NCI-H2227 (cell line): ENCODE measurements around the gene IMMP2L.

Experiments
- DNase-seq: peaks from one replicate; lab custom pipeline; 2025; ENCODE audit not compliant: unreplicated experiment; lab: John Stamatoyannopoulos, UW

IMMP2L gene

DNA sequence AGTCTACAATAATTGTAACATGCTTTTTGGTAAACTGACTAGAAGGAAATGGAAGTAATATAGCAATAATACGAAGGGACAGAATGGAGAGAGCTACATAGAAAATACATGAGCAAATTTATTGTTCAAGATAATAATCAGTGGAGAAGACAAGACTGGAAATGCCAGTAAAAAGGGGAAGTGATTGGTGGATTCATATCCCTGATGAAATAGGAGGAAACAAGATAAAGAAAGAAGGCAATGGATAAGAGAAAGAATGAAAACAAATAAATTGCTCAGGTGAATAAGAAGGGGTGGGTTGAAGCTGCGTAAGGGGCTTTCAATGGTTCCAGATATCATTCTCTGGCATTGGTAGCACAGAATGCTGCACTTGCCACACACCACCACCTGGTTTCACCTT, 335.5 kb downstream of the IMMP2L start:
- no peak for DNase-seq

GRCh38 chr7:111224354-111225231, 337.7 kb downstream of the IMMP2L start:
- no peak for DNase-seq

GRCh38 chr7:111223802-111224253, 338.5 kb downstream of the IMMP2L start:
- no peak for DNase-seq

- DNase-seq: peak; percentile 52
These were observed 346.7 kb downstream of the IMMP2L start for GRCh38 chr7:111215550-111215949.

- no peak for DNase-seq
These were observed 349.3 kb downstream of the IMMP2L start for GRCh38 chr7:111212857-111213523.

- no peak for DNase-seq
These were observed 351.3 kb downstream of the IMMP2L start for GRCh38 chr7:111210996-111211395.

- DNase-seq: no peak
These were observed 352.2 kb downstream of the IMMP2L start for GRCh38 chr7:111210043-111210442.

DNA sequence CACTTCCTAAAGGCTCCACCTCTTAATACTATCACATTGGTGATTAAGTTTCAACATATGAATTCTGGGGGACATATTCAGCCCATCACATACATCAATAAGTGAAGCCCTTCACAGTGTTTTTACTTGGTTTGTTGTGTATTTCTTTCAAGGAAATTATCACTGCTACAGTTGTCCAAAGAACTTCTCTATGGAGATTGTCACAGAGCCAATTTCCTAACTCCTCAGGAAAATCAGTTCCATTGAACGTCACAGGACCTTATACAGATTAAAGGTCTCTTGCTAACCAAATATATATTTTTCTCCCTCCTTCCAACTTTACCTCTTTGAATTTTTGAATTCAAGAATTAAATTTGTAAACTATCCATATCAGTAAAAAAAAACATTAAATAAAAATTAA, 357.0 kb downstream of the IMMP2L start:
- no peak for DNase-seq

DNA sequence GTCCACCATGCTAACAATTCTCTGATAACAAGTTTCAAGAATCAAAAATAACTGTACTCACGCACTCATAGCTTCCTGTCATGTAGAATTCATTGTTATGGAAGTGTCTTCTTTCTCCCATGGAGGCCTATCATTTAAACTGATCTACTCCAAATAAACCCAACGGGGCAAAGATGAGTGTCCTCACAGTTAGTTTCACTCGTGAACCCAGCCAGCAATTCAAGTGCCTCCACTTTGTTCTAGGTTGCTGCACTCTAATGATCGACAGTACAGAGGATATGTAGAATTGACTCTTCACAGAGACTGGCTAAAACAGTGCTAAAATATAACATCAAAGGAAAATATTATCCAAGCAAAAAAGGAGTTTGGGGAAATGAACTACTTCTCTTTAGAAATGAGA, 360.0 kb downstream of the IMMP2L start:
- no peak for DNase-seq

GRCh38 chr7:111199643-111200042, 362.6 kb downstream of the IMMP2L start:
- no peak for DNase-seq

DNA sequence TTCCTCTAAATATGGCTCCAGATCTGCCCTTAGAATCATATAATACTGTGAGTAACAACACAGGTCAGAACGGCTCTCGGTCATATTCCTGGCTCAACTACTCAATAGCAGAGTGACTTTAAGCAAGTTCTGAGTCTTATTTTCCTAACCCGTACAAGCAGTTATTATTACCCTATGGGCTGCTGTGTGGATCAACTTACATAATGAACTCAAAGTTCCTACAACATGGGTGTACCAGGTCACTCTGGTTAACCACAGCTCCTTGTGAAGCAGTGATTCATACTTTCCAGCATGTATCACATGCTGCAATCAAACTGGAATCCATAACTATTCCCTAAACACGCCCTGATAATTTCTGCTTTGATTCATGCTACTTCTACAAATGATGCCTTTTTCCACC, 364.0 kb downstream of the IMMP2L start:
- no peak for DNase-seq

GRCh38 chr7:111196655-111197054, 365.6 kb downstream of the IMMP2L start:
- DNase-seq: no peak

DNA sequence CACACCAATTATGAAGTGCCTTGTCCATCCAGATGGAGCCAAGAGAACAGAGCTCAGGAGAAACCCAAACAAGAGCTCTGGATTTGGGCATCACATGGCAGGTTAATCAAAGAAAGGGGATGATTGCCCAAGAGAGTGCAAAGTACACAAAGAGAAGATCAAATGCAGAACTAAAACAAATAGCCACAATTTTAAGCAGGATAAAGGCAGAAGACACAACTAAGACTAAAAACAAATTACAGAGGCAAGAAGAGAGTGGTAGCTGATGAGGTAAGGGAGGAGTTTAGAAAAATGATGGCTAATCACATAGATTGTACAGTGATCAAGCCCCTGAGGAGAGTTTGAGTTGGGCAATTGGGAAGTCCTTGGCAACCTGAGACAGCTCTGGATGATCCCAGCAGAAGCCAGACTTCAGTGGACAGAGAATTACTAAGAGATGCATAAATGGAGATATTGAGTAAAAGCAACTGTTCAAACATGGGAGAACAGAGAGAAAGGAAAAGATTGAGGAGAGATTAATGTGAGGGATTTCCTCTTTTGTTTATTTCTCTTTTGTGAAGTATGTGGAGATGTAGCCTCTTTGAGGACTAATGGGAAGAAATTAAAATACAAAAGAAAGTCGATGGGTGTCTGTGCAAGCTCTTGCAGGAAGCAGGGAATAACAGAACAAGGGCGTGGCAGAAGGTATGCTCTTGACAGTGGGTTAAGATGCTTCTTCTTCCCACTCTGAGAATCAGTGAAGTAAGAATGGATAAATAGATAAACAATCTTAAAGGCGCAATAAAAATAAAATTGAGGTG, 369.5 kb downstream of the IMMP2L start:
- DNase-seq: no peak

DNA sequence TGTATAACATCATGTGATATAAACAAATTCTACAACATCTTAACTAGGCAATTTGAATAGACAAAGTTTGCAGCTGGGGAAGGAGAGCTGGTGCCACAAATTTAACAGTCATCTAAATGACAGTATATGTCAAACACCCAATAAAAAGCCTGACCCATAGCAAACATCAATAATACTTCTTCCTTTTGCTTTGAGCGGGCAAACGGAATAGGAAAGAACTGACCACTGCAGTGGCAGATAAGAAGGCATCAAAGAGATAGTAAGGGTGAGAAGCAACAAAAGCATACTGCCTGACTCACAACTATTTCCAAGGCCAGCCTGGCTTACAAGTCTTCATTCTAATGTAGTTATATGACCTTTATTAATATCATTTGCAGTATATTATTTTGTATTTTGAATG, 371.5 kb downstream of the IMMP2L start:
- no peak for DNase-seq

DNA sequence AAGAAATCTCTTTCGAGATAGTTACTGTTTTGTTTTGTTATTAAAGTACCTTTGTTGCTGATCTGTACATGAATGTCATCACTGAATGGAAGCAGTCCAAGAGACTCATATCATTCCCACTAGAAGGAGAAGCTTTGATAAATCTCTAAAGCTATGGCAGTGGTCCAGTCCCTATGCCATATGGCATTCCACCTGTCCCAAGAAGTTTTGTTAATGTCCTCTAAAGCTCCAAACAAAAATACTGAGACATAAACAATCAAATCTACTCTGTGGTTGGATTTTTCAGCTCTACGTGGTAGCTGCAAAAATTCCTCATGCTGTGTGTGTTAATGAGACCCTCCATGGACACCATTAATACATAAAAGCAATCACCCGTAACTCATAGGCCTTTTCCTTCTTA, 377.3 kb downstream of the IMMP2L start:
- no peak for DNase-seq

GRCh38 chr7:111183321-111183720, 379.0 kb downstream of the IMMP2L start:
- DNase-seq: no peak

DNA sequence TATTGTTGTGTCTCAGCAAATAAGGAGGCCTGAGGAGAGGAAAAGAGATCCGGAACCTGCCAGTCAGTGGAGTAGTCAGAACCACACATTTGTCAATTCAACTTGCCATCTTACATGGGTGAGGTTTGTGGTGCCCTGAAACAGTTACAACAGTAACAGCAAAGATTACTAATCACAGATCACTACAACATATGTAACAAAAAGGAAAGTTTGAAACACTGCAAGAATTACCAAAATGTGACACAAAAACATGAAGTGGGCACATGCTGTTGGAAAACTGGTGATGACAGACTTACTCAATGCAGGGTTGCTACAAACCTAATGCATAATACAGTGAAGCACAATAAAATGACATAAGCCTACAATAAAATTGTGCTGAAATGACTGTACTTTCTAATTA, 382.0 kb downstream of the IMMP2L start:
- DNase-seq: no peak

DNA sequence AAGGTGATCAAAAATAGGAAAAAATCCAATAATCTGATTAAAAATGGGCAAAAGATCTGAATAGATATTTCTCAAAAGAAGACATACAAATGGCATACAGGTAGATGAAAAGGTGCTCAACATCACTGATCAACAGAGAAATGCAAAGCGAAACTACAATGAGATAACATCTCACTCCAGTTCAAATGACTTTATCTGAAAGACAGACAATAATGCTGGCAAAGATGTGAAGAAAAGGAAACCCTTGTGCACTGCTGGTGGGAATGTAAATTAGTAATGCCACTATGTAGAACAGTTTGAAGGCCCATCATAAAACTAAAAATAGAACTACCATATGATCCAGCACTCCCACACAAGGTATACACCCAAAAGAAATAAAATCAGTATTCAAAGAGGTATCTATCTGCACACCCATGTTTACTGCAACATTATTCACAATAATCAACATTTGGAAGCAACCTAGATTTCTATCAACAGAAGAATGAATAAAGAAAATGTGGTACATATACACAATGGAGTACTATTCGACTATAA, 386.3 kb downstream of the IMMP2L start:
- no peak for DNase-seq

DNA sequence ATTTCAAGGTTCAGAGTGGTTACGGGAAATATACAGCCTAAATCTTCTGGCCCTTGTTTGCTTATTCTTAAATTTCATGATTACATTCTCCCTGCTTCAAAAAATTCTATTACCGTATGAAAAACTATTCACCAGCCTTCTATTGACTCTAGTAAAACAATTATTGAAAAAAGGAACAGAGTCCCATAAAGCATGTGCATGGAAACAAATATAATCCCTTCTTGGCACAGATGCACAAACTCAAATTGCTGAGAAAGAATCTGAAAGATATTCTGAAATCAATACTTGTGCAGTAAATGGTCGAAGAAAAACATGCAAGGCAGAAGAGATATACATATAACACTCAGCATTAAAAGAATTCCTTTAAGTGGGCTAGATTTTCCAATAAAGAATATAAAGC, 387.8 kb downstream of the IMMP2L start:
- no peak for DNase-seq

GRCh38 chr7:111173990-111174389, 388.3 kb downstream of the IMMP2L start:
- DNase-seq: no peak

- DNase-seq: no peak
These were observed 388.8 kb downstream of the IMMP2L start for GRCh38 chr7:111173528-111173927.
